Measurements from ENCODE around the gene KIAA1328.

DNA sequence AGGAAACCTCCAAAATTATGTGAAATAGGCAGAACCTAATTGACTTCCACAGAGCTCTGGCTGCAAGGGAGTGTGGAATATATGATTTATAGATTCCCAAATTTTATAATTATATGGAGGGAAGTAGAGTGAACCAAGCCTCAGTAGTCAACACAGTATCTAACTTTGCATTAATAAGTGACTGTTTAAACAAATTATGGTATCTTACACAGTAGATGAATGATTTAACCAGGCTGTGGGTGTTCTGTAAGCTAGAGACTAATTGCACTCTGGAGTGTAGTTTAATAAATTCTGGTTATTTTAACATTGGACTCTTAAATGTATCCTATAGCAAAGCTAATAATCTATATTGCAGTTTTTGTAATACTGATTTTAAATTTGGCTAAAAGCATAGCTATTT lies 183.5 kb downstream of the KIAA1328 start:
- TF ChIP-seq, protein P1, sequence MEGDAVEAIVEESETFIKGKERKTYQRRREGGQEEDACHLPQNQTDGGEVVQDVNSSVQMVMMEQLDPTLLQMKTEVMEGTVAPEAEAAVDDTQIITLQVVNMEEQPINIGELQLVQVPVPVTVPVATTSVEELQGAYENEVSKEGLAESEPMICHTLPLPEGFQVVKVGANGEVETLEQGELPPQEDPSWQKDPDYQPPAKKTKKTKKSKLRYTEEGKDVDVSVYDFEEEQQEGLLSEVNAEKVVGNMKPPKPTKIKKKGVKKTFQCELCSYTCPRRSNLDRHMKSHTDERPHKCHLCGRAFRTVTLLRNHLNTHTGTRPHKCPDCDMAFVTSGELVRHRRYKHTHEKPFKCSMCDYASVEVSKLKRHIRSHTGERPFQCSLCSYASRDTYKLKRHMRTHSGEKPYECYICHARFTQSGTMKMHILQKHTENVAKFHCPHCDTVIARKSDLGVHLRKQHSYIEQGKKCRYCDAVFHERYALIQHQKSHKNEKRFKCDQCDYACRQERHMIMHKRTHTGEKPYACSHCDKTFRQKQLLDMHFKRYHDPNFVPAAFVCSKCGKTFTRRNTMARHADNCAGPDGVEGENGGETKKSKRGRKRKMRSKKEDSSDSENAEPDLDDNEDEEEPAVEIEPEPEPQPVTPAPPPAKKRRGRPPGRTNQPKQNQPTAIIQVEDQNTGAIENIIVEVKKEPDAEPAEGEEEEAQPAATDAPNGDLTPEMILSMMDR (IDR thresholded peaks at IDR 0.05) = no peak
- TF ChIP-seq POLR2A (IDR thresholded peaks at IDR 0.05) = no peak
